SU-DHL-6 (cell line): ENCODE results near the gene PCDHB15.

ENCODE experiments used
- CTCF ChIP-seq: fragments of 200-600 bp; sonication (generic); IDR thresholded peaks from one replicate; pipeline ENCODE4 v1.5.1; 2017; ENCODE audit warnings: antibody characterized with exemption, mild to moderate bottlenecking, low read length, moderate library complexity; ENCODE audit not compliant: insufficient read depth, poor library complexity, severe bottlenecking
- EZH2phosphoT487 ChIP-seq: fragments of 200-600 bp; sonication (generic), shearing (Covaris generic); conservative IDR thresholded peaks from 2 replicates; pipeline ENCODE4 v1.6.1; 2018; ENCODE audit warnings: mild to moderate bottlenecking, antibody characterized with exemption, low read length, moderate library complexity, mixed read lengths

- TF ChIP-seq CTCF (no peak), EZH2phosphoT487 (no peak)
These were observed 8.5 kb upstream of the PCDHB15 start for GRCh38 chr5:141236516-141237313.
